Measurements from ENCODE around the gene NINJ1.
"Not testable (repeated sequence)": the region's sequence is repeated elsewhere in the genome, so short reads cannot be mapped to it uniquely, and the experiment has no call there.

Gene NINJ1

DNA sequence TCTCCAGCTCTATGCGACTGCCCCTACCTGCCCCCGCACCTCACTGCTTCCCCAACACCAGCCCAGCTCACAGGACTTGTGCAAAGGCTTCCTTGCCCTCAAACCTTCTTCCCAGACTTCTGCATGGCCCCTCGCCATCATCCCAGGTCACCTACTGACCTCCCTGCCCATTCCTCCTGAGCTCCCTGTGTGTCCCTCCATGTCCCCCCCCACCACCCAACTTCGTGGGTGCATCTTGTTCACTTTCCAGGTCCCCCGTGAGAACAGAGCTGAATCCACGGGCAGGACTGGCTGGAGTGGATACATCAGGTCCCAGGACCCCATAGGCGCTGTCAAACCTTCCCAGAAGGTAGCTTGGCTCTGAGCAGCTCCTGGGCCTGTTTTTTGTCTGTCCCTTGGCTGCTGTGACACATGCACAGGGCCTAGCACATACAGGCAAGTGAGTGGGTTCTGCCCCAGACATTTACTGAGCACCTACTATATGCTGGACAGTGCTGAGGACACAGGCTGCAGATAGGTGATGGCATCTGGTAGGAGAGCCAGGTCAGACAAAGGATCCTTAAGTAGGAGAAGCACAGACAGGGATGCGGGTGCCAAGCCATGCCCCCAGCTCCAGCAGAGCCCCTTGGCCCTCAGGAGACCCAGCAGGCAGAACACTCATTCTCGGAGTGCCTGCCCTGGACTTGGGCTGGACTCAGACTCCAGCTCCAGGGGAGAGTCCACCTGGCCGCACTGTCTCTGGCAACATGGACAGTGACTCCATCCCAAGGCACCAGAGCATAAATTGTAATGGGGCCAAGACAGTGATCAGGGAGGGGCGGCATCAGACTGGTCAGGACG lies 15.0 kb downstream of the NINJ1 start:
- no peak for DNase-seq

DNA sequence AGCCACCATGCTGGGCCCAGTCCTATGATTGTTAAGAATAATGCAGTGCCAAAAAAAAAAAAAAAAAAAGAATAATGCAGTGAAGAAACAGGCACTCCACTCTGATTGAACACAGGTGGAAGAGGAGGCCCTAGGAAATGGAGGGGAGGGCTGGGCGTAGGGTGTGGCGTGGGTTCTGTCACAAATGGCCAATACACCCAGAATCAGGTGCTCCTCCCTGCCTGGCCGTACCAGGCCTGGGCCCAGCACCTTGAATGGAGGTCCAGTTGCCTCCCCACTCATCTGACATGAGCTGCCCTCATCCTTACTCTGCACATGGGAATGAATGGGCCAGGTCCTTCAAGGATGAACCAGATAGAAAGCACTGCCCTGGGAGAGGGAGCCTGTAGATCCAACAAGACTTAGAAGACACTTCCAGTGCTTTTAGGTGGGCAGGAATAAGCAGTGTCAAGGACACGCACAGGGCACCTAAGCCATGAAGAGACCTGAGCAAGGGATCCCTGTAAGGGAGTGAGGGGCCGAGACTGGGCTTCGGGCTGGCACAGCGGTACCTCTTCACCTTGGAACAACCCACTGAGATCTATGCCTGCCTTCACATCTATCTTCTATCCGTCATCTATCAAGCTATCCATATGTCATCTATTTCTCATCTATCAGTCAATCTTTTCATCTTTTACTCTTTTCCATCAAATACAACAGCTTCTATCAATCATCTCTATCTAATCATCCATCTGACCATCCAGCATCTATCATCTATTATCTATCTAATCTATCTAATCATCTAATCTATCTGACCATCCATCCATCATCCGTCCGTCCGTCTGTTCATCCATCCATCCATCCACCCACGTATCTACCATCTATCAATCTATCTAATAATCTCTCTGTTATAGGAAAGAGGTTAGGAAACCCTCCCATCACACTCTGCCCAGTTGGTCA lies 15.9 kb downstream of the NINJ1 start:
- DNase-seq = no peak

DNA sequence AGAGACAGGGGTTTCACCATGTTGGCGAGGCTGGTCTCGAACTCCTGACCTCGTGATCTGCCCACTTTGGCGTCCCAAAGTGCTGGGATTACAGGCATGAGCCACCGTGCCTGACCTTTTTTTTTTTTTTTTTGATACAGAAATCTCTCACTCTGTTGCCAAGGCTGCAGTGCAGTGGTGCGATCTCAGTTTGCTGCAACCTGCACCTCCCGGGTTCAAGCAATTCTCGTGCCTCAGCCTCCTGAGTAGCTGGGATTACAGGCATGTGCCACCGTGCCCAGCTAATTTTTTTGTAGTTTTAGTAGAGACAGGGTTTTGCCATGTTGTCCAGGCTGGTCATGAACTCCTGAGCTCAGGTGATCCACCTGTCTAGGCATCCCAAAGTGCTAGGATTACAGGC lies 16.5 kb downstream of the NINJ1 start:
- DNase-seq = not testable (repeated sequence)

DNA sequence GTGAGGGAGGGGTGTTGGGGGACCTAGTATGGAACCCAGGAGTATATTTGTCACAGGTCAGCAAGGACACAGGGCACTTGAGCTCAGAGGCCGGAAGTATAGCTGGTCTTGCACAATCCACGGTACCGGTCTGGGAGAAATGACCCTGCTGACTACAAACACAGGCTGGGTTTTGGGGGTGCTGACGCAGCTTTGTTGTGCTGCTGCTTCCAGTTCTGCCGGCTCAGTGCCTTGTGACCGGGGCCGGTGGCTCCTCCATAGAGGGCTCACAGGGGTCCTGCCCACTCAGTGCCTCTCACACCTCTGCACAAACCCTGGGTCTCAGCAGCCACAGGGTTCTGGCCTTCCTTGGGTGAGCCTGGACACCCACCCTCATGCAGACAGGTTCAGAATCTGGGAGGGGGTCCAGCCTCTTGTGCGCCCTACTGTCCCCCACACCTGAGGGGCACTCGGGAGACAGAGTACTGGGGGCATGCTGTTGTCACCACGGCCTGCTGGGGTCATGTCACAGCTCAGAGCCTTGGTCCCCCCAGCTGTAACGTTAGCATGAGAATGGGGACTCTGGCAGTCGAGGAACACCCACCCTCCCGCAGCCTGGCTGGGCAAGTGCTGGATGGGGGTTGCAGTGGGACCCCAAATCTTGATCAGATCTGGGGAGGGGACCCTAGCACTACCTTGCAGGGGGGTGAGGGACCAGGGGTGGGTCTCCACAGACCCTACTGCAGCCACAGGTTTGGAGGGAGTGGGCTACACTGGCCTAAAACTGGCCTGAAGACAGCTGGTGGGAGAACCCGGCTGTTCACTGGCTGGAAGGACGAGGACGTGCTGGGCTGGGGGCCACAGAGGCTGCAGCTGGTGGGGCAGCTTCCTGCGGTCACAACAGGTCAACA lies 17.7 kb downstream of the NINJ1 start:
- no peak for DNase-seq

DNA sequence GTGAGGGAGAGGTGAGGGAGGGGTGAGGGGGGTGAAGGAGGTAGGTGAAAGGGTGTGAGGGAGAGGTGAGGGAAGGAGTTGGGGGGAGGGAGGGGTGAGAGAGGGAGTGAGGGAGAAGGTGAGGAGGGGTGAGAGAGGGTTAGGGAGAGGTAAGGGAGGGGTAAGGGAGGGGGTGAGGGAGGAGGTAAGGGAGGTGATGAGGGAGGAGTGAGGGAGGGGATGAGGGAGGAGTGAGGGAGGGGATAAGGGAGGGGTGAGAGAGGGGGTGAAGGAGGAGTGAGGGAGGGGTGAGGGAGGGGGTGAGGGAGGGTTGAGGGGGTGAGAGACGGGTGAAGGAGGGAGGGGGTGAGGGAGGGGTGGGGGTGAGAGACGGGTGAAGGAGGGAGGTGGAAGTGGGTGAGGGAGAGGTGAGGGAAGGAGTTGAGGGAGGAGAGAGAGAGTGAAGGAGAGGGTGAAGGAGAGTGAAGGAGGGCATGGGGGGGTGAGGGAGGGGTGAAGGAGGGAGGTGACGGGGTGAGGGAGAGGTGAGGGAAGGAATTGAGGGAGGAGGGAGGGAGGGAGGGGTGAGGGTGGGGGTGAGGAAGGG lies 18.5 kb downstream of the NINJ1 start:
- DNase-seq = no peak

DNA sequence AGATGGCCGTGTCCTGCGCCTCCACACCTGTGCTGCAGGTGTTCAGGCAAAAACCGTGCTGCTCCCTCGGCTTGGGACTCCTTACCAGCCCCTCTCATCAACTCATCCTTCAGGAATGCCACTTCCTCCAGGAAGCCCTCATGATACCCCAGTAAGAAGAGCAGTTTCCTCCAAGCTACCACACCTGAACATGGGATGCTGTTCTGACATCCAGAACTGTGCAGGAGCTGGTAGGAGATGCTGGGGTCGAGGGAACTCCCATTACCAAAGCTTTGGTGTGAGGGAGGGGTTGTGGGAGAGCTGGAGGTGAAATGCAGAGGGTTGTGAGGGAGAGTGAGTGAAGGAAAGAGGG lies 19.1 kb downstream of the NINJ1 start:
- no peak for DNase-seq

DNA sequence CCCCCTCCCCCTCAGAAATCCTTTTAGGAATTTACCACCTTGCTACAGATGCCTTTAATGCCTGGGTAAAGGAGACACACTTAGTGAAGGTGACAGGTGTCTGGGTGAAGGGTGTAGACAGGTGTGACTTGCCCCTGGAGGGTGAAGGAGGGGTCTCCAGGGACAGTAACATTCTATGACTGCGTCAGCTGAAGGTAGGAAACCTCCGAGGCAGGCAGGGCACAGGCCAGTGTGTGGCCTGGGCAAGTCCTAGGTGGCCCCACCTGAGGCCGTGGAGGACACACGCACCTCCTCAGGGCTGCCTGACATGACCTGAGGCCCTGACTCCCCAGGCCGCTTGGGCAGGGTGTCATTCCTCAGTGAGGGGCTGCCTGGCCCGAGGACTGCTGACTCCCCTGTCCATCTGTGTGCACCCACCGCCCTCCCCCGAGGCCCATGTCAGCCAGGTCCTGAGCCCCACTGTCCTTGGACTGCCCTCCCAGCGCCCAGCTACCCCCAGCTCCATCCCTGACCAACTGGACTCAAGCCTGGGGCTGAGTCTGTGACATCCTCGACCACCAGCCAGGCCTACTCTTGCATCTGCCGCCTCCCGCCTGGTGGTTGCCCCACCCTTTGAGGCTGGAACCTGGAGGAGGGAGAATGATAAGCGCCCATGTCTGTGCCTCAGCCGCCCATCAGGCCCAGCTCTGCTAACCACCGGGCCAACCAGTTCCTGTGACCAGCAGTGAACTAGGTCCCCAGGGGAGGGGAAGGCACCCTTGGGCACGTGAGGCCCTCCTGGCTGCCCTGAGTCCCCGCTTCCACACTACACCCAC lies 19.7 kb downstream of the NINJ1 start:
- DNase-seq = no peak

DNA sequence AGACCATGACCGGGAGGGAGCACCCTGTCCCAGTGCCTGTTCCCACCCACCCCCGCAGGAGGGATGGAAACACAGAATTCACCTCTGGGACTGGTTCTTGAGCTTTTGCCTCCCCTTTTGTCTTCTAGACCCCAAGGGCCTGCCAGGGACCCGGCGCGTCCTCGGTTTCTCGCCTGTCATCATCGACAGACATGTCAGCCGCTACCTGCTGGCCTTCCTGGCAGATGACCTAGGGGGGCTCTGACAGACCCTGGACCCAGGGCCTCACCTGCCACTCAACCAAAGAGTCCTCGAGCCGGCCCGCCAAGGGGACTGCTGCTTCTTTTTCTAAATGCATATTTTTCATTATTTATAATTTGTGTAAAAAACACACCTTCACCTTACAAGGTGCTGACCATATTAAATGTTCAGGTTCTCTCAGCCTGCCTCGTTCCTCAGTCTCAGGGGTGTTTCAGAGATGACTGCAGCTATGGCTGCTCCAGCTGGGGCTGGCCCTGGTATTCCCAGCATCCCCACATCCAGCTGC lies 21.1 kb downstream of the NINJ1 start:
- no peak for DNase-seq

DNA sequence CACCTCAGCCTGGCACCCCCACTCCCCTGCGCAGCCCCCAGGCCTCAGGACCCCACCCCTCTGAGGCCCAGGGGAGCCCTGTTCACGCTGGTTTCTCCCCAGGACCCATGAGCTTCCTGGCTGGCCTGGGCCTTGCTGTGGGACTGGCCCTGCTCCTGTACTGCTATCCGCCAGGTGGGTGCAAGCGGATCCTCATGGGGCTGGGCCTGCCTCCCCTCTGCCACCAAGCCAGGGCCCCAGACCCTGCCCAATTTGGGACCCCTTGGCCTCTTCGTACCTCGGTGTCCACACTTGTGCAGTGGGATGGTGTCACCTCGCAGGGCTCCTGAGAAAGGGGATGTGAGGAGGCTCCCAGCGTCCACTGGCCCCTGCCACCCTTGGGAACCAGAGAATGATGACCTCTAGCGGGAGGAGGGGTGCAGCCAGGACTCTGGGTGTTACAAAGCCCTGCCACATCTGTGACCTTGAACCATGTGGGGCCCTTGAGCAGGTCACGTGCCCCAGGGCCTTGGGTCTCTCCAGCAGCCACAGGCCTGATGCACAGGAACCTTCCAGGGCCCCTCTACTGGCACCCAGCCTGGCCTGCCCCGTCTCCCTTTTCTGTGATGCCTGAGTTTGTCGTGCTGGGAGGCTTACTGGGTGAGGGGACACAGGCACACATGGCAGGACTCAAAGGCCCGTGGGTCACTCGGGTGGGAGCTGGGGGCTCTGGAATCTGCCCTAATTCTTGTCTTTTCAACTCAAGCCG lies 21.8 kb downstream of the NINJ1 start:
- no peak for DNase-seq

DNA sequence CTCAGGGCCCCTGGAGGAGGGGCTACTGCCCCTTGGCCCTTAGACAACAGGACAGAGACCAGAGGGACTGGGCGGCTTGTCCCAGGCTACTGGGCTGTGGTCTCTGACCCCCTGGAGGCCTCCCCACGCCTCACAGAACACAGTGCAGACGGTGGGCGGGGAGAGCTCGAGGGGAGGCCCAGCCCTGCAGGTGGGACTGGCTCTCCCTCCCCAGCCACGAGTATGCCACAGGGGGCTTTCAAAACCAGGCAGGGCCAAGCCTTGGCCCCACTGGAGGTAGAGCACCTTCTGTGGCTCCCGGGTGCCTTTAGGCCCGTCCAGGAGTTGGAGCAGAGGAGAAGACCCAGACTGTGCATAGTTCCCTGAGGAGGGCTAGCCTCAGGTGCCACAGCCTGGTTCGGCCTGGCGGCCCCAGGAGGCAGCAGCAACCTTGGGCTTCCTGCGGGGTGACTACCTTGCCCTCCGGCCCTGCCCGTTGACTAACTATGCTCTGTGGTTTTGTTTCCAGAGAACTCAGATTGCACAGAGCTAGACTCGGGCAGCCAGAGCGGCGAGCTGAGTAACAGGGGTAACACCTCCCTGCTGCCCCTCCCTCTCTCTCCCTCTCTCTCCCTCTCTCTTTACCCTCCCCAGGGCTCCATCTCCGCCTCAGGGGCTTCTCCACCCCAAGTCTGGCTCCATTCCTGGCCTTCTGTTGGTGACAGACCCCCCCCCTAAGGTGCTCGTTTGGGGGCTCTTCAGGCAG lies 22.5 kb downstream of the NINJ1 start:
- no peak for DNase-seq

DNA sequence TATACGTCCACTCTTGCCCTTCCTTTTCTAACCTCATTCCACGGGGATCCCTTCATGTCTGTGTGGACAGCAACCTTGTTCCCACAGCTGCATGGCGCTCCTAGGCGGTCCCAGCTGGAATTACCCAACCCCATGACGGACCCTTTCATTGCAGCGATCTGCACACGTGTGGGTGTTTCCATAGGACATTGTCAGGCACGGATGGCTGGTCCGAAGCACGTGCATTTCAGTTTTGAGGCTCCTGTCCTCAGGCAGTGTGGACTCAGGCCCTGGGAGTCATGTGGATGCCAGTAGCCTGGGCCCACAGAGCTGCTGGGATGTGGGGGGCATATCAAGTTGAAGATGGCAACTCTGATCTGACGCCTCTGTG lies 23.1 kb downstream of the NINJ1 start:
- DNase-seq = no peak

DNA sequence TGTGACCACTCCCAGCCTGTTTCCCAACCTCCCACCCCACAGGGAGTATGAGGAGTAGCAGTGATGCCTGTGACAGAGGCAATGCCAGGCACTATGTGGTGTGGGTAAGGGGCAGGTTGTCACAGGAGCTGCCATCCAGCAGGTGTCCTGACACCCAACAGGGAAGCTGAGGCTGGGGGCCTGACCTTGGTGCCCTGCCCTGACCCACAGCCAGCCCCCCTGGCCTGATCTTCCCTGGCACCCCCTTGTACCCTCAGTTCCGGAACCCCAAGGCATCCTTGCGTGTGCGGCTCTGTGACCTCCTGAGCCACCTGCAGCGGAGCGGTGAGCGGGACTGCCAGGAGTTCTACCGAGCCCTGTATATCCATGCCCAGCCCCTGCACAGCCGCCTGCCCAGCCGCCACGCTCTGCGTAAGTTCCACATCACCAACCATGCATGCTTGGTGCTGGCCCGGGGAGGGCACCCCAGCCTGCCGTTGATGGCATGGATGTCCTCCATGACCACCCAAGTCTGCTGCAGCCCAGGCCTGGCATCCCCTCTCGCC lies 23.7 kb downstream of the NINJ1 start:
- no peak for DNase-seq

DNA sequence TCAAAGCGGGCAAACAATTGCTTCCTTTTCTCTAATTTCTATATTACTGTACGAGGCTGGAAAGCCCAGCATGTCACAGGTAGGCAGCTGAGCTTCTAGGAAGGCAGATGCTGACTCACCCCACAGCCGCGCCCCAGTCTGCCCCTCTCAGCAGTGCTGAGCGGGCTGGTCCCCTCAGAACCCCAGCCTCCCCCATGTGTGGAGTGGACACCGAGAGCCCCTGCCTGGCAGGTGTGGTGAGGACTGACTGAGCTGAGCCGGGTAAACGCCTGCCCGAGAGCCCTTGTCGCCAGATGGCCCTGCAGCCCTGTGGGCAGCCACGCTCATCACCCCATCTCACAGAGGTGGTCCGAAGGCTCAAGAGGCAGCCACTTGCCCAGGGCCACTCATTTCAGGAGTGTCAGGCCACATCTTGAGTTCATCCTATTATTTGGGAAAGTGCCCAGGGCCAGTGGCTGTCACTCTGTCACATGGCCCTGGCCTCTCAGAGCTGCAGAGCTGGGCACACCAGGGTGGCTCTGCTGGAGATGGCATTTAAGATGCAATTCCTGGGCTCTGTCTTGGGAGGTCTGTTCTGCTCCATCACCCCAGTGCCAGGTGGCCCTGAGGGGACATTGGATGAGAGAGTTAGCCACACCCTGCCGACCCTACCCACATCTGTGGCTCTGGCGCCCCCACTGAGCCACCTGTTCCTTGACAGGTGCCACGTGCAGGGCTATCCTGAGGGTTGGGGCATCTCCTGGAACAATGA lies 25.6 kb downstream of the NINJ1 start:
- no peak for DNase-seq

DNA sequence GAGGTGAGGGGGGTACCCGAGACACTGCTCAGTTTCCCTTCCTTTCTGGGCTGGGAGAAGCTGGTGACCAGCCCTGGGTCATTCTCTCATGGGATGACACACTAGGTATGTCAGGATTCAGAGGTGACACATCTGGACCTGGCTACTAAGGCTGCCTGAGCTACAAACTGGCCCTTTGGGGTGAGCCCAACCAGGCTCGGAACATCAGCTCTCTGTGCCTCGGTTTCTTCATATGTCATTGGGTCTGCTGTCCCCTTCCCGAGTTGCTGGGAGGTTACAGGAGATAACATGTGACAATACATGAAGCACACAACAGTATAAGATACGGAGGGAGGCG lies 26.3 kb downstream of the NINJ1 start:
- DNase-seq = no peak

DNA sequence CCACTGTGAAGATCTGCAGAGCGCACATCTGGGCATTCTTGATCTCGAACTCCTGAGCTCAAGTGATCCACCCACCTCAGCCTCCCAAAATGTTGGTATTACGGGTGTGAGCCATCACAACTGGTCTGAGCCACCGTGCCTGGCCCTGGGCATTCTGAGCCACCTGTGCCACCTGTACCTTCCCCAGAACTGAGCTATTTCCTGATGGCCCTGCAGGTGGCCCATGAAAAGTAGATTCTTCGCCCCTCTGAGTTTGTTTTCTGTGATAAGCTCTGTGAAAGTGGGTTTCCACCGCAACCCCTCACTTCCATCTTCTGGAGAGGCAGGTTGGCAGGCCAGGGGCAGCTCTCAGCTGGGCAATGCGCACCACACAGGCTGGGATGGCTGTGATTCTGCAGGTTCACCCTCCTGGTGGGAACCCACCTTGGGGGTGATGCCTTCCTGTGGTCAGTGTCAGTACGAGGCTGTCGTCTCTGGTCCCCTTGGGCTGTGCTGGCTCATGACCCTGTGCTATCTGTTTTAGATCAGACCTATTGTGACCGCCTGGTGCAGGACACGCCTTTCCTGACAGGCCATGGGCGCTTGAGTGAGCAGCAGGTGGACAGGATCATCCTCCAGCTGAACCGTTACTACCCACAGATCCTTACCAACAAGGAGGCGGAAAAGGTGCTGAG lies 26.8 kb downstream of the NINJ1 start:
- DNase-seq = no peak

DNA sequence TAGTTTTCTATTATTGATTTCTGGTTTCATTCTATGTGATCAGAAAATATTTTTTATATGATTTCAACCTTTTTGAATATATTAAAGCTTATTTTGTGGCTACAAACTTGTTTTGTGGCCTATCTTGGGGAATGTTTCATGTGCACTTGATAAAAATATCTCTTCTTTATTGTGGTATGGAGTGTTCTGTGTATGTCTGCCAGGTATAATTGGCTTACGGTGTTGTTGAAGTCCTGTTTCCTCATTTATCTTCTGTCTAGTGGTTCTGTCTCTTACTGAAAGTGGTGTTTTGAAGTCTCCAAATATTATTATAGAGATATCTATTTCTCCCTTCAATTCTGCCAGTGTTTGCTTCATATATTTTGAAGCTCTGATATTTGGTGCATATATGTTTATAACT lies 28.4 kb downstream of the NINJ1 start:
- no peak for DNase-seq

DNA sequence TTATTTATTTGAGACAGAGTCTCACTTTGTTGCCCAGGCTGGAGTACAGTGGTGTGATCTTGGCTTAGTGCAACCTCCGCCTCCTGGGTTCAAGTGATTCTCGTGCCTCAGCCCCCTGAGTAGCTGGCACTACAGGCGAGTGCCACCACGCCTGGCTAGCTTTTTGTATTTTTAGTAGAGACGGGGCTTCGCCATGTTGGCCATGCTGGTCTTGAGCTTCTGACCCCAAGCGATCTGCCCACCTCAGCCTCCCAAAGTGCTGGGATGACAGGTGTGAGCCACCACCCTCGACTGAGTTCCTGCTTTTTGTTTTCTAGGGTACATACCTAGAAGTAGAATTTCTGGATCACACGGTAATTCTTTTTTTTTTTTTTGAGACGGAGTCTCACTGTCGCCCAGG lies 33.0 kb downstream of the NINJ1 start:
- not testable (repeated sequence) for DNase-seq

DNA sequence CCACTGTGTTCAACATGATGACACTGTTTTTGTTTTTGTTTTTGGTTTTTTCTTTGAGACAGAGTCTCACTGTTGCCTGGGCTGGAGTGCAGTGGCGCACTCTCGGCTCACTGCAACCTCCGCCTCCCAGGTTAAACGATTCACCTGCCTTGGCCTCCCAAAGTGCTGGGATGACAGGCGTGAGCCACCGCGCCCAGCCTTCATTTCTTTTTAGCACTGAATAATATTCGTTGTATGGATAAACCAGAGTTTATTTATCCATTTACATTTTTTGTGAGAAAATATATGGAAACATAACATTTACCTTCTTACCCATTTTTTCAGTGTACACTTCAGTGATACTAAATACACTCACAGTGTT lies 33.8 kb downstream of the NINJ1 start:
- no peak for DNase-seq
